Activated CD8-positive, alpha-beta memory T cell treated with anti-CD3 and anti-CD28 coated beads, Interleukin-2, amount 10 ng/mL, durations not matched to agents 7 days and 5 days (primary cell): Measurements from ENCODE around the gene NIM1K. TPM values are rescaled to one million over a fixed set of nuclear protein-coding genes. Genes with fewer than 3 reads are reported as not detected.
A peak's percentile ranks its signal among the peaks of the same experiment; 100 is the strongest.

ENCODE experiments used
- ATAC-seq: fragments of 150-1000 bp; cut with Tn5 transposase; one replicate; pipeline ENCODE4 v1.10.0; 2021; ENCODE audit warnings: moderate library complexity
- CTCF ChIA-PET: fragments of 350-600 bp; sonication (Branson Sonifier 250); formaldehyde crosslinking; loops from one replicate; lab custom pipeline; 2021; ENCODE audit warnings: antibody characterized with exemption; lab: Charles Lee
- DNase-seq: peaks from one replicate; pipeline ENCODE4 v3.0.0-alpha.2; 2020
- H3K27ac Mint-ChIP-seq: one replicate; pipeline ENCODE4 v1.8.0; 2021; ENCODE audit warnings: mild to moderate bottlenecking, mixed read lengths
- H3K27me3 Mint-ChIP-seq: one replicate; pipeline ENCODE4 v1.8.0; 2021; ENCODE audit warnings: mixed read lengths
- H3K36me3 Mint-ChIP-seq: one replicate; pipeline ENCODE4 v1.8.0; 2021; ENCODE audit warnings: mild to moderate bottlenecking, mixed read lengths
- H3K4me1 Mint-ChIP-seq: one replicate; pipeline ENCODE4 v1.8.0; 2021; ENCODE audit warnings: mixed read lengths
- H3K4me3 Mint-ChIP-seq: one replicate; pipeline ENCODE4 v1.8.0; 2021; ENCODE audit warnings: mild to moderate bottlenecking, moderate library complexity, mixed read lengths
- H3K9me3 Mint-ChIP-seq: one replicate; pipeline ENCODE4 v1.8.0; 2022; ENCODE audit warnings: low read depth, mixed read lengths
- total RNA-seq, 2 experiments: library from RNA; stranded (reverse); gene quantifications; one replicate each; pipeline ENCODE4 v1.2.3, GENCODE V29; 2021

The NIM1K gene
- total RNA-seq = under 1 TPM; 0.50 to 0.66 TPM

GRCh38 chr5:43191740-43192557 is at the start of gene NIM1K:
TSS of gene NIM1K (plus strand) at chr5:43192225. CDS start at chr5:43245776, 53,551 bp downstream.
- Mint-ChIP-seq H3K4me1 (peaks cover 29% of the 10 kb centered on the region), H3K9me3 (no peaks in the 10 kb centered on the region), H3K27me3 (peaks cover 26% of the 10 kb centered on the region), H3K27ac (no peak within 1 kb of the TSS), H3K4me3 (peak within 1 kb of the TSS; percentile 73), H3K36me3 (peaks cover 6% of the 10 kb centered on the region)
- ATAC-seq (peak; percentile 80), DNase-seq (peak; percentile 56)
- CTCF ChIA-PET = interaction anchor here (1.5 kb wide), 1 partner anchor 172 kb away, joined by 4 read pairs; no protein-coding TSS in a partner anchor

DNA sequence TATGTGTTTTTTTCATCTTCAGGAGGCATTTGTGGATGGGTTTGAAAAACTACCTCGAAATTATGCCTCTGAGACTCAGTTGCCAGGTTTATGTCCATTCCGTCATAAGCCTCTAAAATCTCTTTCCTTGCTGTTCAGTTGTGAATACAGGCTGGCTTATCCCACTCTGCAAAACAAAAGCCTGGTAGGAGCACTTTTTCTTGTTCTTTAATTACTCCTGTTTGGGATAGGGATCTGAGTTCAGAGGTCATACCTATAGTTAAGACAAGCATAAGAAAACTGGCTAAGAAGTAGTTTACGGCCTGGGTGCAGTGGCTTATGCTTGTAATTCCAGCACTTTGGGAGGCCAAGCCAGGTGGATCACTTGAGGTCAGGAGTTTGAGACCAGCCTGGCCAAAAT is 47.0 kb upstream of the NIM1K start:
- no peaks in the 10 kb centered on the region for H3K9me3 Mint-ChIP-seq
- H3K27me3 Mint-ChIP-seq = no peaks in the 10 kb centered on the region
- peaks cover 11% of the 10 kb centered on the region for H3K4me1 Mint-ChIP-seq
- peaks cover 53% of the 10 kb centered on the region for H3K36me3 Mint-ChIP-seq
- DNase-seq (no peak), ATAC-seq (no peak)
- CTCF ChIA-PET = no interaction called here
- H3K4me3 Mint-ChIP-seq = no peak overlapping the region
- no peak overlapping the region for H3K27ac Mint-ChIP-seq

DNA sequence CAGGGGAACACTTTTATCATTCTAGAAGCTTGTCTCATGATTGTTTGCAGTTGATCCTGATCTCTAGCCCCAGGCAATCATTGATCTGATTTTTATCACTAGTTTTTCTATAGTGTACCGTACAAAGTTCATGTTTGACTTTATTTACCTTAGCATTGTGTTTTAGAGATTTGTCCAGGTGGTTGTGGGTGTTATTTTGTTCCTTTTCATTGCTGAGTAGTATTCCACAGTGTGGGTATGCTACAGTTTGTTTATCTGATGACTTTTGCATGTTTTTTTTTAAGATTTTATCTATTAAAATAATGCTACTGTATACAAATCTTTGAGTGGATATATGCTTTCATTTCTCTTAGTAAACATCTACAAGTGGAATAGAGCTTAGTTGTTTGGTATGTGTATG is 45.1 kb upstream of the NIM1K start:
- H3K4me3 Mint-ChIP-seq = no peak overlapping the region
- CTCF ChIA-PET = no interaction called here
- H3K4me1 Mint-ChIP-seq = peaks cover 6% of the 10 kb centered on the region
- H3K27me3 Mint-ChIP-seq = no peaks in the 10 kb centered on the region
- H3K36me3 Mint-ChIP-seq = peaks cover 43% of the 10 kb centered on the region
- ATAC-seq (no peak), DNase-seq (no peak)
- H3K27ac Mint-ChIP-seq = no peak overlapping the region
- no peaks in the 10 kb centered on the region for H3K9me3 Mint-ChIP-seq

DNA sequence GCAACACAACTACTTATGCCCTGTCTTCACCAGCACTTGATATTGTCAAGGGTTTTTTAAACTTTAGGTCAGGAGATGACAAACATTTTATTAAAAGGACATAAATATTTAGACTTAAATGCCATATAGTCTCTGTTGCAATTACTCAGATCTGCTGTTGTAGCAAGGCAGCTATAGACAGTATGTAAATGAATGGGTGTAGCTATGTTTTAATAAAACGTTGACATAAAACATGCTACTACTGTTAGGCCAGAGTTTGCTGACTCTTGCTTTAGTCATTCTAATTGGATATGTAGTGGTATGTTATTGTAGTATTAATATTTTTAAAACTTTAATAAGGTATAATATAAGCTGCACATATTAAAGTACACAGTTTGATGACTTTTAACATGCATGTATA is 43.6 kb upstream of the NIM1K start:
- Mint-ChIP-seq H3K4me3 (no peak overlapping the region), H3K9me3 (no peaks in the 10 kb centered on the region), H3K27me3 (no peaks in the 10 kb centered on the region), H3K4me1 (peaks cover 5% of the 10 kb centered on the region), H3K27ac (no peak overlapping the region), H3K36me3 (peaks cover 48% of the 10 kb centered on the region)
- no peak for ATAC-seq
- DNase-seq = no peak
- CTCF ChIA-PET = interaction anchor here (0.7 kb wide), 2 partner anchors 12 to 490 kb away, joined by 3 to 5 read pairs; no protein-coding TSS in a partner anchor

DNA sequence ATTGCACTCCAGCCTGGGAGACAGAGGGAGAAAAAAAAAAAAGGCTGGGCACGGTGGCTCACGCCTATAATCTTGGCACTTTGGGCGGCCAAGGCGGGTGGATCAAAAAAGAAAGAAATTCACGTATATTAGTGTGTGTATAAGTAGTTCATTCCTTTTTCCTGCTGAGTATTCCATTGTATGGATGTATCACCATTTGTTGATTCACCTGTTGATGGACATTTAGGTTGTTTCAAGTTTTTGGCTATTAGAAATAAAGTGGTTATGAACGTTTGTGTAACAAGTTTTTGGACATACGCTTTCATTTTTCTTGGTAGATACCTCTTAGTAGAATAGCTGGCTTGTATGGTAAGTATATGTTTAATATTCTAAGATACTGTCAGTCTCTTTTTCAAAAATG is 42.8 kb upstream of the NIM1K start:
- no peak overlapping the region for H3K27ac Mint-ChIP-seq
- ATAC-seq = no peak

DNA sequence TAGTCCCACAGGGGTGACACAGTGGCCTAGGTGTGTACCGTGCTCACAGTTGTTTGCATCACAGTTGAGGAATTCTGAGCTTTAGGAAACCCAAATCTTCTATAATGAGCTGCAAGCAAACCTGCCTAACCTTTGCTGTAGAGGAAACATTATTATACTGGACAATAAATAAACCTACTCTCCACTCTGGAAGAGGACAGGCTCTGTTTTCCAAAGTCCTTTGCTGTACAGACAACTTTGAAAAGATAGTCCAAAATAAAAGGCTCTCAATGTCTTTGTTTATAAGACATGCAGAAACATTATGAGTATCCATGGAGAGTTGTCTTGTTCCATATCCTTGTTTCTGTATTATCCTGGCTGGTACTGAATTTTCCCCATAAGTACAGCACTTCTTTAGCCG is 42.0 kb upstream of the NIM1K start:
- DNase-seq = no peak
- Mint-ChIP-seq H3K4me1 (peaks cover 8% of the 10 kb centered on the region), H3K27me3 (no peaks in the 10 kb centered on the region), H3K9me3 (no peaks in the 10 kb centered on the region), H3K36me3 (peaks cover 44% of the 10 kb centered on the region), H3K4me3 (no peak overlapping the region), H3K27ac (no peak overlapping the region)
- no peak for ATAC-seq
- CTCF ChIA-PET = interaction anchor here (0.8 to 1.4 kb wide), 3 partner anchors 9 to 590 kb away, joined by 3 read pairs; no protein-coding TSS in a partner anchor

More for the DNA sequence above, 42.8 kb upstream of the NIM1K start:
- Mint-ChIP-seq H3K36me3 (peaks cover 52% of the 10 kb centered on the region), H3K27me3 (no peaks in the 10 kb centered on the region), H3K4me3 (no peak overlapping the region), H3K4me1 (peaks cover 5% of the 10 kb centered on the region), H3K9me3 (no peaks in the 10 kb centered on the region)
- CTCF ChIA-PET = interaction anchor here (0.7 to 1.4 kb wide), 3 partner anchors 9 to 489 kb away, joined by 3 read pairs; no protein-coding TSS in a partner anchor
- no peak for DNase-seq

DNA sequence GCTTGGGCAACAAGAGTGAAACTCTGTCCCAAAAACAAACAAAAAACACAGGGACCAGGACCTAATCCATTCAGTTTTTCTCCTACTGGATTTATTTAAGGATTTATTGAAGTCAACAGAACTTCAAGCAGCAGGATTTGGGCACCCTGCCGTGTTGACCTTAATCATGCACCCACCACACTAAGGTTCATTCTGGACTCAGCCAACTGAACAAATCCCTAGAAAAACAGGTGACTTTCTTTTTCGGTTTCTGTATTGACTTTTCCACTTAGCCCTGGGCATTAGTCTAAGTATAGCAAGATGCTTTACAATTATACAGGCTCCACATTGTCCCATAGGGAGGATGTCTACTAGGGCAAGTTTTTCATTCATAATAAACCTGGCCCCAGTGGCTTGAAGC is 41.3 kb upstream of the NIM1K start:
- peaks cover 14% of the 10 kb centered on the region for H3K4me1 Mint-ChIP-seq
- H3K27ac Mint-ChIP-seq = no peak overlapping the region
- CTCF ChIA-PET = no interaction called here
- no peaks in the 10 kb centered on the region for H3K9me3 Mint-ChIP-seq
- no peak overlapping the region for H3K4me3 Mint-ChIP-seq
- H3K36me3 Mint-ChIP-seq = peaks cover 40% of the 10 kb centered on the region
- ATAC-seq = no peak
- no peak for DNase-seq
- H3K27me3 Mint-ChIP-seq = no peaks in the 10 kb centered on the region

DNA sequence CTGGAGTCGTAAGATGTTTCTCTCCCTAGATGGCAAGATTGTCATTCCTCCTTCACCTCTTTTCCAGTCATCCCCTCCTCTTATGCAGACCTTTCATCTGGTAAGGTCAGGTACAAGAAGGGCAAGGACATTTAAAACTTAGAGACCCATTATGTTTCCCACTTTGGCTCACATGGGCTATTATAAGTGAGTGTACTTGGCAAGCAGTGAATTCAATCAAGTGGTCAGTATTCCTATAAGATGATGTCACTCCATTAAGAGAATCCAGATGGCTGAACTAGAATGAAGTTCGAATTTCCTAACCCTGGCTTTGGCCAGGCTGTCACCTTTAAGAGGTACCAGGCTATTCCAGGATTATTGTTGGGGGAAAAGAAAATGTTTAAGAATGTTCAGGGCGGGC is 39.1 kb upstream of the NIM1K start:
- no peak for ATAC-seq
- H3K36me3 Mint-ChIP-seq = peaks cover 43% of the 10 kb centered on the region
- no peaks in the 10 kb centered on the region for H3K27me3 Mint-ChIP-seq
- H3K9me3 Mint-ChIP-seq = no peaks in the 10 kb centered on the region
- no peak for DNase-seq
- H3K27ac Mint-ChIP-seq = no peak overlapping the region
- H3K4me3 Mint-ChIP-seq = no peak overlapping the region
- H3K4me1 Mint-ChIP-seq = peaks cover 20% of the 10 kb centered on the region
- CTCF ChIA-PET = no interaction called here

DNA sequence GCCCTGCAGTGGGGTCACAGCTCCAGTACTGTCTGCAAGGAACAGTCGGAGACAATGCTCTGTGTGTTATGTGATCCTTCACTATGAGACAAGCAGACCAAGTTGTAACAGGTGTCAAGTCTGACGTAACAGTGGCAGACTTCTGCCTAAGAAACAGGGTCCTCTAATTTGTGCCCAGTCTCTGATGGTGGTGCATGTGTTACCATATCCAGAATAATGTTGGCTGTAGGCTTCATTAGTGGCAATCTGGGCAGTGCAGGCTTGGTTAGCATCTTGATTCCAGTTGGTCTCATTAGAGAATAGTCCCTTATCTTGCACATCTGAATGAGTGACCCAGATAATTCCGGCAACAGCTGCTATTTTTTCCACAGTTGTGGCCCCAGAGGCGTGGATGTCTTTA is 37.6 kb upstream of the NIM1K start:
- H3K27me3 Mint-ChIP-seq = no peaks in the 10 kb centered on the region
- H3K4me1 Mint-ChIP-seq = peaks cover 20% of the 10 kb centered on the region
- no peak overlapping the region for H3K27ac Mint-ChIP-seq
- no peak for DNase-seq
- H3K36me3 Mint-ChIP-seq = peaks cover 41% of the 10 kb centered on the region
- no peak overlapping the region for H3K4me3 Mint-ChIP-seq
- no peaks in the 10 kb centered on the region for H3K9me3 Mint-ChIP-seq
- CTCF ChIA-PET = interaction anchor here (1.0 kb wide), 1 partner anchor 33 kb away, joined by 3 read pairs; no protein-coding TSS in a partner anchor
- ATAC-seq = no peak

DNA sequence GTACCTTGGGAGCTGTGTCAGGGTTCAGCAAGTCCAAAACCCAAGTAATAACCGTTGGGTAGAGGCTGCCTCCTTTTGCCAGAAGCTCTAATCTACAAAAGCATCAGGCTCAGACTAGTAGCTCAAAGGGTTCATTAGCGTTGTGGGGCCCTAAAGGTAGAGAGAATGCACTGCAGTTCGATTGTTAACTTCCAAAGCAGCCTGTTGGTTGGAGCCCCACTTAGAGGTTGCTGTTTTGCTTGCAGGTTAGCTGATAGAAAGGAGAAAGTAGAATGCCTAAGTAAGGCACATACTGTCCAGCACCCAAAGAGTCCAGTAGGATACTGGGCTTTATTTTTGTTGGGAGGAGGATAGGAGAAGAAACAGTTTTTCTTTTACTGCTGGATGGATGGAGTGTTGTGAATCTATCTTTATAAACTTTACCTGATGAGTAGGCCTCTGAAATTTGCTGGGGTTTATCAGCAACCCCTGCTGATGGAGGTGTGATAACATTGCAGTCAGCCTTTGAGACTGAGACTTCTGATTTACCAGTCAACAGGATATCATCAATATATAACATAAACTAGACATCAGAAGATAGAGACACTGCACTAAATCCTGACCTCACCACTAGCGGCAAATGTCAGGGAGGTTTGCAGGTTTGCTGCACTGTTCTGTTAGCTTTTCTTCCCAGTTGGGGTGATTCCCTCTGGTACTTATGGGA is 36.5 kb upstream of the NIM1K start:
- Mint-ChIP-seq H3K27ac (no peak overlapping the region), H3K4me3 (no peak overlapping the region), H3K4me1 (peaks cover 20% of the 10 kb centered on the region), H3K36me3 (peaks cover 40% of the 10 kb centered on the region), H3K9me3 (no peaks in the 10 kb centered on the region), H3K27me3 (no peaks in the 10 kb centered on the region)
- ATAC-seq = no peak
- DNase-seq = no peak
- CTCF ChIA-PET = interaction anchor here (1.0 kb wide), 1 partner anchor 34 kb away, joined by 3 read pairs; no protein-coding TSS in a partner anchor

DNA sequence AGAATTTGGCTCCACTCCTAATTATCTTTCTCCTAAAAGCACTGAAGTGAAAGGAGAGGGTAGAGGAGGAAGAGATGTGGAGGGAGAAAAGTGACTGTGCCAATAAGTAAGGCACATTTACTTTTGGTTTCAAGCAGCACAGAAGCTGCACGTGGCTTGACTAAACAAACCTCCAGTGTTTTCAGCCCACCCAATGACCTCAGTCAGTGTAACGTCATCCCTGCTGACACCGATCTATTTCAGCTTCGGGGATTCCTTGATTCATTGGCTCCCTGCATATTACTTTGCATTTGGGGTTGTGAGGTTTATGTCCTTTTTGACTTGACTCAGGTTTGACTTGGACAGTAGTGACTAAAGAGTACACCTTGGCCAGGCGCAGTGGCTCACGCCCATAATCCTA is 35.6 kb upstream of the NIM1K start:
- Mint-ChIP-seq H3K4me3 (no peak overlapping the region), H3K9me3 (no peaks in the 10 kb centered on the region), H3K27me3 (no peaks in the 10 kb centered on the region), H3K36me3 (peaks cover 44% of the 10 kb centered on the region), H3K4me1 (peaks cover 26% of the 10 kb centered on the region), H3K27ac (no peak overlapping the region)
- DNase-seq = no peak
- CTCF ChIA-PET = no interaction called here
- no peak for ATAC-seq

- Mint-ChIP-seq H3K27ac (no peak overlapping the region), H3K27me3 (no peaks in the 10 kb centered on the region), H3K36me3 (peaks cover 47% of the 10 kb centered on the region), H3K4me1 (peaks cover 28% of the 10 kb centered on the region), H3K9me3 (no peaks in the 10 kb centered on the region), H3K4me3 (no peak overlapping the region)
- CTCF ChIA-PET = interaction anchor here (0.7 kb wide), 1 partner anchor 51 kb away, joined by 3 read pairs; no protein-coding TSS in a partner anchor
- ATAC-seq (no peak), DNase-seq (no peak)
Measured at GRCh38 chr5:43157068-43157467, 35.0 kb upstream of the NIM1K start.

DNA sequence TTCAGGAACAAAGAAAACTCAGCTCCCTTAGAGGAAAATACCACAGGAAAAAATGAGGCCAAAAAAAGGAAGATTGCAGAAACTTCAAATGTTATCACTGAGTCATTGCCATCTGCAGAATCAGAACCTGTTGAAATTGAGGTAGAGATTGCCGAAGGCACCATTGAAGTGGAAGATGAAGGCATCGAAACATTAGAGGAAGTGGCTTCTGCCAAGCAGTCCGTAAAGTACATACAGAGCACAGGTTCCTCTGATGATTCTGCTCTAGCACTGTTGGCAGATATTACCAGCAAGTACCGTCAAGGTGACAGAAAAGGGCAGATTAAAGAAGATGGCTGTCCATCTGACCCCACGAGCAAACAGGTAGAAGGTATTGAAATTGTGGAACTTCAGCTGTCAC is 30.8 kb upstream of the NIM1K start:
- no peak for DNase-seq
- Mint-ChIP-seq H3K9me3 (no peaks in the 10 kb centered on the region), H3K27me3 (no peaks in the 10 kb centered on the region), H3K36me3 (peaks cover 58% of the 10 kb centered on the region), H3K4me1 (peaks cover 9% of the 10 kb centered on the region), H3K27ac (peak overlapping the region; percentile 8), H3K4me3 (no peak overlapping the region)
- no peak for ATAC-seq
- CTCF ChIA-PET = no interaction called here
